Right lung (tissue), 5 donors: ENCODE measurements around the gene CD2AP. TPM values are rescaled to one million over a fixed set of nuclear protein-coding genes. Genes with fewer than 3 reads are reported as not detected.
A peak's percentile ranks its signal among the peaks of the same experiment; 100 is the strongest.
"Not testable (repeated sequence)": the region's sequence is repeated elsewhere in the genome, so short reads cannot be mapped to it uniquely, and the experiment has no call there.

ENCODE experiments used
- DNase-seq, 2 donors: peaks; one replicate each; pipeline ENCODE4 v3.0.0-alpha.2; 2013
- polyA plus RNA-seq, 5 donors: library from polyadenylated mRNA; unstranded; fragments of 120-200 nt; gene quantifications; one replicate each; pipeline versions ENCODE4 v1.2.1 to v1.2.3, GENCODE V29; 2013; ENCODE audit warnings: inconsistent platforms in 1 of 5, low replicate concordance in 1 of 5; ENCODE audit not compliant: insufficient read length in 5 of 5, insufficient read depth in 1 of 5

The CD2AP gene
- polyA plus RNA-seq, 5 donors: 29.9 to 47.5 (median 45.1) TPM

GRCh38 chr6:47563162-47563561 lies 85.6 kb downstream of the CD2AP start:
- DNase-seq: no peak

GRCh38 chr6:47566602-47567001 lies 89.0 kb downstream of the CD2AP start:
- DNase-seq: not testable (repeated sequence)

GRCh38 chr6:47567586-47567985 lies 90.0 kb downstream of the CD2AP start:
- no peak for DNase-seq

GRCh38 chr6:47571488-47571887 lies 93.9 kb downstream of the CD2AP start:
- DNase-seq: no peak

GRCh38 chr6:47573109-47573508 lies 95.5 kb downstream of the CD2AP start:
- no peak for DNase-seq

GRCh38 chr6:47574789-47575188 lies 97.2 kb downstream of the CD2AP start:
- DNase-seq: no peak

GRCh38 chr6:47579040-47579439 lies 101.5 kb downstream of the CD2AP start:
- no peak for DNase-seq

- DNase-seq: no peak
Observed at GRCh38 chr6:47581591-47581990, 104.0 kb downstream of the CD2AP start.

GRCh38 chr6:47587493-47587892 lies 109.9 kb downstream of the CD2AP start:
- no peak for DNase-seq

- DNase-seq: peak; percentile 44 to 59
Observed at GRCh38 chr6:47592131-47592840, 114.7 kb downstream of the CD2AP start.

GRCh38 chr6:47593979-47594378 lies 116.4 kb downstream of the CD2AP start:
- DNase-seq: no peak

- DNase-seq: peak; percentile 31 to 32
Observed at GRCh38 chr6:47595785-47596184, 118.2 kb downstream of the CD2AP start.

- DNase-seq: no peak
Observed at GRCh38 chr6:47598367-47598766, 120.8 kb downstream of the CD2AP start.

- no peak for DNase-seq
Observed at GRCh38 chr6:47599512-47599911, 121.9 kb downstream of the CD2AP start.

- DNase-seq: no peak
Observed at GRCh38 chr6:47603227-47603626, 125.6 kb downstream of the CD2AP start.

GRCh38 chr6:47603995-47604394 lies 126.4 kb downstream of the CD2AP start:
- no peak for DNase-seq

- no peak for DNase-seq
Observed at GRCh38 chr6:47621838-47622449, 144.4 kb downstream of the CD2AP start.

GRCh38 chr6:47626782-47627181 lies 149.2 kb downstream of the CD2AP start:
- DNase-seq: no peak

GRCh38 chr6:47628448-47629272 lies 151.1 kb downstream of the CD2AP start:
- no peak for DNase-seq

GRCh38 chr6:47629954-47630353 lies 152.4 kb downstream of the CD2AP start:
- DNase-seq: no peak

- DNase-seq: no peak
Observed at GRCh38 chr6:47630587-47630986, 153.0 kb downstream of the CD2AP start.

- DNase-seq: peak; percentile 20 to 52
Observed at GRCh38 chr6:47631269-47631772, 153.7 kb downstream of the CD2AP start.

GRCh38 chr6:47631797-47632196 lies 154.2 kb downstream of the CD2AP start:
- DNase-seq: no peak
